IMR-90 (cell line): ENCODE results near the gene CAAP1. TPM values are rescaled to one million over a fixed set of nuclear protein-coding genes. Genes with fewer than 3 reads are reported as not detected.
"Not testable (repeated sequence)": the region's sequence is repeated elsewhere in the genome, so short reads cannot be mapped to it uniquely, and the experiment has no call there.

Experiments
- ATAC-seq: fragments of 200-7000 bp; cut with Tn5 transposase; 2 replicates; pipeline ENCODE4 v1.9.1; 2020; ENCODE audit warnings: low read depth, mild to moderate bottlenecking, moderate library complexity
- BruUV-seq: library from RNA; stranded (reverse); fragments of 400-500 nt; replicated peaks from 2 replicates; lab custom pipeline; 2021; lab: Mats Ljungman, UMichigan
- CTCF ChIA-PET: fragments of 300-600 bp; formaldehyde crosslinking; extraction: SDS; loops from one replicate; lab custom pipeline; 2021; ENCODE audit warnings: antibody characterized with exemption; lab: Yijun Ruan, JAX
- POLR2A ChIA-PET: fragments of 300-600 bp; sonication (Branson Sonifier 250); formaldehyde crosslinking; loops from one replicate; lab custom pipeline; 2022; ENCODE audit warnings: antibody characterized with exemption; ENCODE audit not compliant: unreplicated experiment; lab: Charles Lee
- DNase-seq: peaks from one replicate; pipeline ENCODE4 v3.0.0; 2013
- H2AFZ ChIP-seq: replicated peaks from 2 replicates; pipeline ENCODE3; 2013; ENCODE audit warnings: low read length, mild to moderate bottlenecking; ENCODE audit not compliant: poor library complexity
- H2AK5ac ChIP-seq: 2 replicates; pipeline ENCODE4 v1.6.1; 2013; ENCODE audit warnings: low read depth, low read length, inconsistent platforms
- H2AK9ac ChIP-seq: replicated peaks from 2 replicates; pipeline ENCODE3; 2013; ENCODE audit warnings: mild to moderate bottlenecking, low read depth, low read length, moderate library complexity; ENCODE audit not compliant: poor library complexity
- H2BK120ac ChIP-seq: 2 replicates; pipeline ENCODE4 v1.6.1; 2013; ENCODE audit warnings: low read depth, low read length, inconsistent platforms
- H2BK15ac ChIP-seq: 3 replicates; pipeline ENCODE4 v1.6.1; 2013; ENCODE audit warnings: low read depth, low read length, inconsistent platforms
- H2BK20ac ChIP-seq: 2 replicates; pipeline ENCODE4 v1.6.1; 2013; ENCODE audit warnings: low read depth, mild to moderate bottlenecking, inconsistent platforms, low read length, moderate library complexity
- H2BK5ac ChIP-seq: 2 replicates; pipeline ENCODE4 v1.6.1; 2013; ENCODE audit warnings: mild to moderate bottlenecking, low read depth, low read length, inconsistent platforms; ENCODE audit not compliant: poor library complexity, severe bottlenecking
- H3K14ac ChIP-seq: replicated peaks from 2 replicates; pipeline ENCODE4 v1.6.1; 2013; ENCODE audit warnings: low read depth, low read length, inconsistent platforms
- H3K18ac ChIP-seq: 2 replicates; pipeline ENCODE4 v1.6.1; 2013; ENCODE audit warnings: low read depth, low read length, control low read depth
- H3K23ac ChIP-seq: 2 replicates; pipeline ENCODE4 v1.6.1; 2013; ENCODE audit warnings: low read depth, low read length, inconsistent platforms
- H3K27ac ChIP-seq: 2 replicates; pipeline ENCODE4 v1.5.1; 2013; ENCODE audit warnings: mild to moderate bottlenecking, control low read depth, low read length; ENCODE audit not compliant: insufficient read depth
- H3K27me3 ChIP-seq: 2 replicates; pipeline ENCODE4 v1.6.1; 2013; ENCODE audit warnings: low read length; ENCODE audit not compliant: control insufficient read depth, insufficient read depth
- H3K36me3 ChIP-seq: 2 replicates; pipeline ENCODE4 v1.6.1; 2013; ENCODE audit warnings: low read length, mixed read lengths; ENCODE audit not compliant: control insufficient read depth, insufficient read depth
- H3K4ac ChIP-seq: 2 replicates; pipeline ENCODE4 v1.6.1; 2013; ENCODE audit warnings: low read depth, low read length, inconsistent platforms
- H3K4me1 ChIP-seq: 2 replicates; pipeline ENCODE4 v1.6.1; 2013; ENCODE audit warnings: low read length, mixed read lengths; ENCODE audit not compliant: control insufficient read depth, insufficient read depth
- H3K4me2 ChIP-seq: 2 replicates; pipeline ENCODE4 v1.6.1; 2013; ENCODE audit warnings: low read depth, mild to moderate bottlenecking, control low read depth, low read length, moderate library complexity
- H3K4me3 ChIP-seq: 2 replicates; pipeline ENCODE4 v1.5.1; 2013; ENCODE audit warnings: low read depth, mild to moderate bottlenecking, control low read depth, low read length, moderate library complexity; ENCODE audit not compliant: insufficient read depth
- H3K56ac ChIP-seq: 2 replicates; pipeline ENCODE4 v1.6.1; 2013; ENCODE audit warnings: low read length, inconsistent platforms; ENCODE audit not compliant: insufficient read depth; ENCODE audit errors: extremely low read depth
- H3K79me1 ChIP-seq, 2 experiments: 2 replicates each; pipeline ENCODE4 v1.6.1; 2013; ENCODE audit warnings: low read length in 2 of 2, inconsistent platforms in 1 of 2, low read depth in 1 of 2
- H3K9ac ChIP-seq: 2 replicates; pipeline ENCODE4 v1.6.1; 2013; ENCODE audit warnings: low read depth, low read length, control low read depth
- H3K9me1 ChIP-seq: 2 replicates; pipeline ENCODE4 v1.6.1; 2013; ENCODE audit warnings: low read length, inconsistent platforms; ENCODE audit not compliant: insufficient read depth
- H3K9me3 ChIP-seq: 2 replicates; pipeline ENCODE4 v1.6.1; 2013; ENCODE audit warnings: low read length; ENCODE audit not compliant: control insufficient read depth, insufficient read depth
- H4K20me1 ChIP-seq: 2 replicates; pipeline ENCODE4 v1.6.1; 2013; ENCODE audit warnings: low read length, inconsistent platforms; ENCODE audit not compliant: insufficient read depth
- H4K5ac ChIP-seq: 2 replicates; pipeline ENCODE4 v1.6.1; 2013; ENCODE audit warnings: mild to moderate bottlenecking, low read depth, low read length, control low read depth
- H4K8ac ChIP-seq, 2 experiments: 2 replicates each; pipeline ENCODE4 v1.6.1; 2013; ENCODE audit warnings: low read depth in 2 of 2, low read length in 2 of 2, control low read depth in 1 of 2, inconsistent platforms in 1 of 2
- H4K91ac ChIP-seq: 2 replicates; pipeline ENCODE4 v1.6.1; 2013; ENCODE audit warnings: low read depth, low read length, inconsistent platforms; ENCODE audit not compliant: insufficient read depth
- WGBS, 2 experiments: methylation state at CpG; one replicate each; pipeline versions ENCODE4 v1.1.5 to v1.1.7; 2013; ENCODE audit warnings: missing lambda C conversion rate in 2 of 2; ENCODE audit not compliant: insufficient read length in 1 of 2; ENCODE audit errors: extremely low coverage in 2 of 2; 5-methylcytosine and 5-hydroxymethylcytosine counted together
- dilution Hi-C: fragments of 300-500 bp; cut with HindIII; formaldehyde crosslinking; loops from one replicate; pipeline ENCODE4 v1.14.3; 2018; ENCODE audit warnings: low sequenced_read_pairs; ENCODE audit not compliant: unreplicated experiment
- in situ Hi-C: fragments of 300-500 bp; cut with MboI; formaldehyde crosslinking; loops from 3 replicates; pipeline ENCODE4 v1.14.3; 2019; ENCODE audit warnings: low sequenced_read_pairs, inconsistent platforms, mixed read lengths
- intact Hi-C: fragments of 100-400 bp; cut with micrococcal nuclease; formaldehyde crosslinking; loops from 2 replicates; pipeline ENCODE4 v1.10.0; 2022
- polyA plus RNA-seq, 3 experiments: library from polyadenylated mRNA; depleted of rRNA; stranded (reverse); fragments of >200 nt; gene quantifications; 2 replicates each; pipeline ENCODE4 v1.2.3, GENCODE V29; 2012; ENCODE audit warnings: low replicate concordance in 1 of 3
- total RNA-seq: library from RNA; depleted of rRNA; stranded (reverse); fragments of >200 nt; gene quantifications from 2 replicates; pipeline ENCODE4 v1.2.3, GENCODE V29; 2012

Gene CAAP1
- total and polyA plus RNA-seq, 2 of the 4 experiments (the other 2 are of a cell fraction), result 6.1 to 9.0 TPM

GRCh38 chr9:26875155-26875554 lies 17.4 kb downstream of the CAAP1 start:
- H4K20me1 ChIP-seq, BruUV-seq, H3K56ac ChIP-seq, H2BK120ac ChIP-seq, dilution Hi-C loops, H3K9me1 ChIP-seq, H3K4me3 ChIP-seq, H3K23ac ChIP-seq, H4K5ac ChIP-seq, H3K4ac ChIP-seq, H3K18ac ChIP-seq, H2AFZ ChIP-seq, H4K91ac ChIP-seq, DNase-seq, H3K9me3 ChIP-seq, in situ Hi-C loops, H2BK5ac ChIP-seq, H3K79me1 ChIP-seq, H3K9ac ChIP-seq, ATAC-seq, H3K27ac ChIP-seq, H4K8ac ChIP-seq, H3K4me1 ChIP-seq, H3K27me3 ChIP-seq, H2AK5ac ChIP-seq, H3K36me3 ChIP-seq, H2BK15ac ChIP-seq, H3K14ac ChIP-seq, H2AK9ac ChIP-seq, H2BK20ac ChIP-seq, H3K4me2 ChIP-seq, POLR2A ChIA-PET: not testable (repeated sequence)
- no CpG with 5 or more reads among the region's 3 CpGs for WGBS, 2 experiments
- CTCF ChIA-PET, result interaction anchor here (0.8 kb wide), 1 partner anchor 26 kb away, joined by 4 read pairs; no protein-coding TSS in a partner anchor
- intact Hi-C loops, result loop anchor here (10.0 kb wide), 1 partner anchor 670 kb away; no protein-coding TSS in a partner anchor
